IPS-NIHi7 (cell line): Measurements from ENCODE around the gene MSL2.
A peak's percentile ranks its signal among the peaks of the same experiment; 100 is the strongest.
"Not testable (repeated sequence)": the region's sequence is repeated elsewhere in the genome, so short reads cannot be mapped to it uniquely, and the experiment has no call there.

ENCODE experiments used
- DNase-seq: peaks from one replicate; pipeline ENCODE4 v3.0.0; 2012; ENCODE audit warnings: mixed read lengths; ENCODE audit errors: extremely low spot score

MSL2 gene, protein sequence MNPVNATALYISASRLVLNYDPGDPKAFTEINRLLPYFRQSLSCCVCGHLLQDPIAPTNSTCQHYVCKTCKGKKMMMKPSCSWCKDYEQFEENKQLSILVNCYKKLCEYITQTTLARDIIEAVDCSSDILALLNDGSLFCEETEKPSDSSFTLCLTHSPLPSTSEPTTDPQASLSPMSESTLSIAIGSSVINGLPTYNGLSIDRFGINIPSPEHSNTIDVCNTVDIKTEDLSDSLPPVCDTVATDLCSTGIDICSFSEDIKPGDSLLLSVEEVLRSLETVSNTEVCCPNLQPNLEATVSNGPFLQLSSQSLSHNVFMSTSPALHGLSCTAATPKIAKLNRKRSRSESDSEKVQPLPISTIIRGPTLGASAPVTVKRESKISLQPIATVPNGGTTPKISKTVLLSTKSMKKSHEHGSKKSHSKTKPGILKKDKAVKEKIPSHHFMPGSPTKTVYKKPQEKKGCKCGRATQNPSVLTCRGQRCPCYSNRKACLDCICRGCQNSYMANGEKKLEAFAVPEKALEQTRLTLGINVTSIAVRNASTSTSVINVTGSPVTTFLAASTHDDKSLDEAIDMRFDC

DNA sequence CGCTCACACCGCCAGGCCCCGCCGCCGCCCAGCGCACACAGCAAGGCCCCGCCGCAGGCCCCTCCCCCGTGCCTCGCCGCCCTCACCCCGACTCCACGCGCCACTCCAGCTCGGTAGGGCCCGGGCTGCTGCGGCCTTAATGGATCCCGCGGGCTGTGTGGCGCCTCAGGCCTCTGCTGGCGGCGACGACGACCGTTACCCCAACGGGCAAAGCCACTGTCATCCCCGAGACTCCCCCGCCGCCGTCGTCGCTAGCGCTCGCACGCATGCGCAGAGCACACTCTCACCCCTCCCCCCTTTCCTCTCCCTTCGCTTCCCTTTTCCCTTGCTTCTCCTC lies at the start of gene MSL2:
MSL2 (minus strand) TSS at position 272 of the 337 bp plus-strand sequence. CDS start 1,222 bp downstream, outside the sequence.
- DNase-seq = no peak

DNA sequence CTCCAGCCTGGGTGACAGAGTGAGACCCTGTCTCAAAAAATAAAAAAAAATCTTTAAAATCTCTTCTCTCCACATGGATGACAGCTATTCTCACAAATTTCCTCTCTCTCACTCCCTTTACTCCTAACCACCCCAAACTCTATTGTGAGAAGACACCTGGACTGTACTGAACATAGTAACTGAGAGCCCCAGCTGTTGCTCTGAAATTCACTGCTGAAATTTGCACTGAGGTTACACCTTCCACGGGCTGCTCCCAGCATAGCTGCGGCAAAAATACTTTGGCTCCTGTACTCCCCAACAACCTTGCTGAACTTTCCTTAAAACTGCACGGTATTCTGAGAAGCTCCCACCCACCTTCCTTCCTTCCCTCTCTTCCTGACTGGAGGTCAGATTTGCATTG lies 49.6 kb upstream of the MSL2 start:
- DNase-seq = no peak

DNA sequence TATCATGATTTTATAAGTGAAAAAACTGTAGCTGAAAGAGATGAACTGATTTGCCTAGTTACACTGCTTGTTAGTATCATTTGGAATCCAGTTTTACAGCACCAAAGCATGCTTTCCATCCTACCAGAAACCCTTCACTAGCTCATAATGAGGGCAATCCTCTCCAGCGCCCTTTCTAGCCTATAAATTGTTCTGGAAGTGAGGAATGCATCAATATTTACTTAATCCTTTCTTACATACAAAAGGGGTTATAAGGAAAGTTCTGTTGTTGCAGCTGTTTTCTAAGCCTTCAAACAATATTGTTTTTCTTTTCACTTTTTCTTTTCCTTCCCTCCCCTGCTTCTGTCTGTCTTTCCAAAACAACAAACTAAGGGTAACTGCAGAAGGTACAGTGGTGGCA lies 43.0 kb upstream of the MSL2 start:
- DNase-seq = no peak

DNA sequence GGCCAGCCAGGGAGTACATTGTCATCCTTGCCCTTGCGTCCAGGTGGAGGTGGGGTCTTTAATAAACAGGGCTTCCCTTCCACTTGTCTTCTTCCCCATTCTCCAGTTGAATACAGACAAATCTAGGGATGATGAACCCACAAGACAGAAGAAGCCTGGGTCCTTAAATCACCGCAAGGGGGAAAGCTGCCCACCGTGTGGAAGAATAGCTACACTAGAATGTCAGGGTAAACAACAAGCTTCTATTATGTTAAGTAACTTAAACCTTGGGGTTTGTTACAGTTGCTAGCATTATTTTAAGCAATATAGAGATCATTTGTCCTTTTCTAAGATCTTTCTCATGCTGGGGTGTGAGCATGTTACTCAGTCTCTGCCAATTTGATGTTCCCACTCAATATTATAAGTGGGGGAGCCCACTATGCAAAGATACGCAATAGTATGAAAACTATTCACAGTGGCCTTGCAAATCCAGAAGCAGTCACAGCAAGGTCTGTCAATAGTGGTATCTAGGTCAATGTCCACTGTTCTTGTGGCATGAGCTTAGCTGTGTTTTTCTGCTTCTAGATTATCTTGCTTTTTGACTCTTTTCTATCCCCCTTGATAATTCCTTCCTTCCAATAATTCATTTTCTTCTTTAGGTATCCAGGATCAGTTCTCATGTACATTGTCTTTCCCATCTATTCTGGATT lies 42.0 kb upstream of the MSL2 start:
- DNase-seq = no peak

DNA sequence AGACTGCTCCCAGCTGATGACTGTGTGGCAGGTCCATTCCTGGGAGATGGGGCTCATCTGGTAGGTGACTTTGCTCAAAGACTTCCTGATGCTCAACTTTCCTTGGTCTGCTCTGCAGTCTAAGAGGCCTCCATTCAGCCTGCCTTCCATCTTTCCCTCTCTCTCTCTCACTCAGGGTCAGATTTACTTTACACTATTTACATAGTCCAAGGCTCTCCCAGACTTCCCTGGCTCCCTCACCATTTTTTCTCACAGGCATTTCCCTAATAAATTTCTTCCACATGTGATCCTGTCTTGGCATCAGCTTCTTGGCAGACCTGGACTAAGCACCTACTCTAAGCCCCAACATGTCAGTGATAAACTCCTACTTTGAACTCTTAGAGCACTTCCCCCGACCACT lies 41.0 kb upstream of the MSL2 start:
- no peak for DNase-seq

DNA sequence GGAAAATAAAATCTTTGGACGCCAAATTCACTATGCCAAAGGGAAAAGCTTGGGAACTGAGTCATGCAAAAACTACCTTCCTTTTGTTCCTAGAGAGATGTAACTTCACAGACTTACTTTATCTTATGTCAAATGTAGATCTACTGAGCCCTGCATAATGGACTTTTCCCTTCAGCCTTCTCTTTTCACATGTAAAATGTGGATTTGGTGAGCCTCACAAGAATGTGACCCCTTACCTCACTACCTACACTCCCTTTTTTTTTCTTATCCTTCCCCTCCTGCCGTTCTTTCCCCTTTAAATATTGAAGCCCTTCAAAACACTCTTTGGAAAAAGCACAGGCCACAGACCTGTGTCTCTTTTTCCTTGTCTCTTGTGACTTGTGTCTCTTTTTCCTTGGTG lies 40.0 kb upstream of the MSL2 start:
- DNase-seq = no peak

DNA sequence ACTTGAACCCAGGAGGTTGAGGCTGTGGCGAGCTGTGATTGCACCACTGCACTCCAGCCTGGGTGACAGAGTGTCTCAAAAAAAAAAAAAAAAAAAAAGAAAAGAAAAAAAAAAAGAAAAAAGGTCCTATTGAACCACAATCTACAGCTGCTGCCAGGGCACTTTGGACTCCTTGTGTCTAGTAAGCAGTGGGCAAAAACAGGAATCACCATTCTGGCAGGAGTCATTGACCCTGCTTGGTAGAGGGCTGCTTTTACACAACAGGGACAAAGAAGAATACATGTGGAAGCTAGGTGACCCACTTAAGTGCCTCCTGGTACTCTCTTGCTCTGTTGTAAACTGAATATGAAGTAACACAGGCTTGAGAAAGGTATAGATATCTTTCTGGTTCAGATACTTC lies 39.4 kb upstream of the MSL2 start:
- no peak for DNase-seq

DNA sequence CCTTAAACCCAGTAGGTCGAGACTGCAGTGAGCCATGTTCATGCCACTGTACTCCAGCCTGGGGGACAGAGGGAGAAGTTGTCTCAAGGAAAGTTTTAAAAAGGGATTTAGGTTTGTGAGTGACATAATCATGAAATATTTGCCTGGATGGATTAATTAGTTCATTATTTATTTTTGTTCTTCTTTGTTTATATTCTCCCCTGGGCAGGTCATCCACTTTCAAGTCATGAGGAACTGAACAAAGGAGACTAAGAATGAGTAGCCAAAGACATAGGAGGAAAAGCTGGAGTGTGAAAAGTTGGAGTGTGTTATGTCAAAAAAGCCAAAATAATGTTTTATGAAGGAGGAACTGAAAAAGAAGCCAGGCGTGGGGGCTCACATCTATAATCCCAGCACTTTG lies 36.3 kb upstream of the MSL2 start:
- DNase-seq = no peak

DNA sequence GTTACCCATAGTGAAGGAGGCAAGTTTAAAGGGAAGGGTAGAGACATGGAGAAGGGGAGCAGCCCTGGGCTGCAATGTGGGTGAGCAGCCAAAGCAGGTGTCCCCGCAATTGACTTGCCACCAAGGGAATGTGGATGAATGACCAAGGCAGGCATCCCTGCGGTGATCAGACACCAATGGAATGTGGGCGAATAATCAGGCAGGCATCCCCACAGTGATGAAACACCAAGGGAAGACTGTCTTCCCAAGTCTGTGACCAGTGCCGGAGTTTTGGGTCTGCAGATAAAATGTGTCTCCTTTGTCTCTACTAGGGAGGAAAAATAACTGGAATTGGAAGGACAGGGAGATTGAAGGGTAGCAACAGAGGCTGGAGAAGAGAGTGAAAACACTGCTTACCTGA lies 26.6 kb upstream of the MSL2 start:
- DNase-seq = not testable (repeated sequence)

DNA sequence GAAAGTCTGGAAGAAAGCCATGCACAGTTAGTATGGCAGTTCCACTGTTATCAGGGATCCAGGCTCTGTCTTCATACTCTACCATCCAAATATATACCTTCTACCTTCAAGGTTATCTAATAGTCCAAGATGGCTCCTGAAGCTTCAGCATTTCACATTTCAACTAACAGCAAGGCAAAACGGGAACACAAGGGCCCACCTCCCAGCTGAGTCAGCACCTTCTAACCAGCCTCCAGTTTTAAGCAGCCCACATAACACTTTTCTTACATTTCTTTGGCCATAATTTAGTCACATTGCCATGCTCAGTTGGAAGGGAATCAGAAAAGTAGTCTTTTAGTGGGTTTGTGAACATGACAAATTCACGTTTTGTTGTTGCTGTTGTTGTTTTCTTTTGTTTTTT lies 15.4 kb upstream of the MSL2 start:
- DNase-seq = no peak

DNA sequence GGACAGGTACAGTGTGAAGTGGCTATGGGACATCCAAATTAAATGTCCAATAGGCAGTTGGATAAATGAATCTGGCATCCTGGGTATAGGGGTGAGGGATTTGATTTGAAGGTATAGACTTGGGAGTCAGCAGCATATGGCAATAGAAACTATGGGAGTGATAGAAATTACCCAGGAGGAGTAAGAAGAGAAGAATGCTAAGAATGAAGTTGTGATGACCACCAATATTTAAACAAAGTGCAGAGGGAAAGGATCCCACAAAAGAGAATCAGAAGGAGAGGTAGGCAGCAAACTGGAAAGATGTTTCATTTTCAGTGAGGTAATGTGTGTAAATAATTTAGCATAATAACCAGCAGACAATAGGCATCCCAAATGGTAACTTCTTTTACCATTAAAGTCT lies 13.8 kb upstream of the MSL2 start:
- no peak for DNase-seq

DNA sequence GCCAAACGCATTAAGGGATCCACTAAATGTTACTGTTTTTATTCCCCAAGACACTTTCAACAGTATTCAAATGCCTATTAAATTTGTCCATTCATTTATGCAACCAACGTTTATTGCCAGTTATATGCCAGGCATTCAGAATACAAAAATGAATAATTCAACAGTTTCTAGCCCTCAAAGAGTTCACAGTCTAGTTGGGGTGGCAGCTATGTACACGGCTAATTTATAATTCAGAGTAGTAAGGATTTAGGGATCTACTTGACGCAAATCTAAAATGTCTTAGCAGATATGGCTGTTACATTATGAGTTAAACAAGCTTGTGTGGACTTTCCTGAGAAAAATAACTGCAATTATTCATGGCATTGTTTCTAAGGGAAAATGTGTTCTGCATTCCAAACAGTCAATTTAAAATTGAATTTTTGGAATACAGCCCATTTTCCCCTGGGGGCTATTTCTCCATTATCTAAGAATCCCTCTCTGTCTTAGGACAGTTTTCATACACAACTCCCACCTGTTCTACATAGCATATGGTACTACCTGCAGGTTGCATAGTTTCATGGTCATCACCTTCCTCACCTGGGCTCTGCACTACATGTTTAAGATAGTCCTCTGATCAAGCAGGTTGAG lies 11.5 kb upstream of the MSL2 start:
- DNase-seq = no peak

DNA sequence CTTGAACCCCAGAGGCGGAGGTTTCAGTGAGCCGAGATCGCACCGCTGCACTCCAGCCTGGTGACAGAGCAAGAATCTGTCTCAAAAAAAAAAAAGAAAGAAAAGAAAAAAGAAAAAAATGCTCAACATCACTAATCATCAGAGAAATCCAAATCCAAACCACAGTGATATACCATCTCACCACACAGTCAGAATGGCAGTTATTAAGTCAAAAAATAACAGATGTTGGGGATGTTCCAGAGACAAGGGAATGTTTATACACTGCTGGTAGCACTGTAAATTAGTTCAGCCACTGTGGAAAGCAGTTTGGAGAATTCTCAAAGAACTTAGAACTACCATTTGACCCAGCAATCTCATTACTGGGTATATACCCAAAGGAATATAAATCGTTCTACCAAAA lies 3.1 kb upstream of the MSL2 start:
- not testable (repeated sequence) for DNase-seq

DNA sequence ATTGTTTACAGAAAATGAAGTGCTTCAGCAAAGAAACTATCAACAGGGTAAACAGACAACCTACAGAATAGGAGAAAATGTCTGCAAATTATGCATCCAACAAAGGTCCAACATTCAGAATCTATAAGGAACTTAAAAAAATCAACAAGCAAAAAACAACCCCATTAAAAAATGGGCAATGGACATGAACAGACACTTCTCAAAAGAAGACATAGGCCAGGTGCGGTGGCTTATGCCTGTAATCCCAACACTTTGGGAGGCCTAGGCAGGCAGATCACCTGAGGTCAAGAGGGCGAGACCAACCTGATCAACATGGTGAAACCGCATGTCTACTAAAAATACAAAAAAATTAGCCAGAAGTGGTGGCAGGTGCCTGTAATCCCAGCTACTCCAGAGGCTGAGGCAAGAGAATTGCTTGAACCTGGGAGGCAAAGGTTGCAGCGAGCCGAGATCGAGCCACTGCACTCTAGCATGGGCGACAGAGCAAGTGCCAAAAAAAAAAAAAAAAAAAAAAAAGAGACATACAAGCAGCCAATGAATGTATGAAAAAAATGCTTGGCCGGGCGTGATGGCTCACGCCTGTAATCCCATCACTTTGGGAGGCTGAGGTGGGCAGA lies 2.4 kb upstream of the MSL2 start:
- not testable (repeated sequence) for DNase-seq

DNA sequence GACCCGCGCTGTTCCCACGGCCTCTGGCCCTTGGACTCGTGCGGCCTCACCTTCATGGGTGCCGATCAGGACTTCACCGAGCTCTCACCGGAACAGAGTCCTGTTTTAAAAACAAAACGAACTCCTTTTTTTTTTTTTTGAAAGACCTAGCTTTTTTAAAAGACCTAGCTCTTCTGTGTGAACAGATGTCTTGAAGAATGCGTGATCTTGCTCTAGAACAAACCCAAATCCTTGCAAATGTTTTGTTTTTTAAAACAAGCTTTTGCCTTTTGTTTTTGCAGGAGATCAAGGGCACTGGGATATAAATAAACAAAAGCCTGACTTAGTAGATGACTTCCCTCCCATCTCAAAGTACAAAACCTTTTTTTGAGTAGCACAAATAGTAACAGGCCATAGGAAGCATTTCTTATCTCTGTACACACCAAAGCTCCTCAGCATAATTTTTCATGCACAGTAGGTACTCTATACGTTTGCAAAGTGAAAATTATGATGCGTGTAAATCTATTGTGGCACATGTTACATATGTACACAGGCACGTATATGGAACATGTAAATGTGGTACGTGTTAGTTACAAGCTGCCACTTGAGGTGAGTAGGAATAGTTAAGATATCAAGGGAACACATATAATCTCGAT lies 1.1 kb upstream of the MSL2 start:
- no peak for DNase-seq

DNA sequence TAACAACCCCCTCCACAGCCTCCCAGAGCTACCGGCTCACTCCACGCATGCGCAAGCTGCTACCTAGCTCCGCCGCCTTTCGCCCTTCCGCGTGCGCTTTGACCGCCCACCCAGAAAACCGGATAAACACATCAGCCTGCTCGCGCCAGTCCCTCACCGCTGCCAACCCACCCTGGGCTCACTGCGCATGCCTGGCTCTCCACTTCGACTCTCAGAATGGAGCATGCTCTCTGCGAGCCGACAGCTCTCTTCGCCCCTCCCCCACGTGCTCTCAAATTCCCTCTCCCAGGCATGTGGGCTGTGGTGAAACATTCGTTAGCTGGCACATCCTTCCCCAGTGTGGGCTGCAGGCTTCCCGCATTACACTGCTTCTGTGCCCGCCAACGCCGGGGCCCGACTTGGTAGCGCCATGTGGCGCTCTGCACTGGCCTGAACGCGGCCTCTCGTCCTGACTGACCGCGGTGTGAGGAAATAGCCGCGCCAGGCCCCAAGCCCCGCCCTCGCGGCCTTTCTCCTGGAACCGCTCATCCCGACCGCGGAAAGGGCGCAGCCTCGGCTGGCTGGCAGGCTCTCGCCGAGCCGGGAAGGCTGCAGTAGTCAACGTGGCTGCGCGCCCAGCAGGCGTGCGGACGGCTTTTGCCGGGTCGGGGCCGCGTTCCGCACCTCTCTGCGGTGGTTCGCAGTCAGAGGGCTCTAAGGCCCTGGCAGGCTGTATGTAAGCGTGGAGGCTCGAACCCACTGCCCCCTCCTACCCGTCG lies 445 bp upstream of the MSL2 start:
- DNase-seq = peak; percentile 95

DNA sequence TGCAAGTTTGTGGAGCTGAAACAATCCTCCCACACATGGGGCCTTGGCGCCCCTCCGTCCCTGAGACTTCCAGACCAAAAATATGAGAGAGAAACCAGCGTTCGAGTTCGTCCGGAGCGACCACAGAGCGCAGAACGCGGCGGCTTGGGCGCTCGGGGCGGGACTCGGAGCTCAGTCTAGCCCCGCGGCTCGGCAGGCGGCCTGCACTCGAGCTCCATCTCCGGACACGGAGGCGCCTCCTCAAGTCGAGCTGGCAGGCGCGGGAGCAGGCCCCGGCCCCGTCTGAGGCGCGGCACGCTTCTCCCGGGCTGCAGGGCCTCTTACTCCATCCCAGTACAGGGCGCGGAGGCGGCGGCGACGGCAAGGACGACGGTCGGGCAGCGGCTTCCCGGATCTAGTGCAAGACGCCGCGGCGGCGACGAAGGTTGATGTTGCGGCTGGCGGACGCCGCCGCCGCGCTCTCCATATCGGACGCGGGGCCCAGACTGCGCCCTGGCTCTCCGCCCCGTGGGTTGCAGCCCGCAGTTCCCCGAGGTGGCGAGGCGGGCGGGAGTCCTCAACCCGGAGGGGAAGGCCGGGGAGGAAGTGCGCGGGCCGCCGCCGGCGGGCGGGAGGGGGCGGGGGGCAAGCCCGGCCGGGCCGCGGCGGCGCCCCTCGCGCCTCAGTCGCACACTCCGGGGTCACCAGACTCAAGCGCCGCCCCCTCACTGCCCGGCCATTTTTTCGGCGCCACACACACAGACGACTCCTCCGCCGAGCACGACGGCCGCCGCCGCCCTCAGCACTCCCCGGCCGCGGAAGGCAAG lies 674 bp downstream of the MSL2 start:
- DNase-seq = peak; percentile 75

DNA sequence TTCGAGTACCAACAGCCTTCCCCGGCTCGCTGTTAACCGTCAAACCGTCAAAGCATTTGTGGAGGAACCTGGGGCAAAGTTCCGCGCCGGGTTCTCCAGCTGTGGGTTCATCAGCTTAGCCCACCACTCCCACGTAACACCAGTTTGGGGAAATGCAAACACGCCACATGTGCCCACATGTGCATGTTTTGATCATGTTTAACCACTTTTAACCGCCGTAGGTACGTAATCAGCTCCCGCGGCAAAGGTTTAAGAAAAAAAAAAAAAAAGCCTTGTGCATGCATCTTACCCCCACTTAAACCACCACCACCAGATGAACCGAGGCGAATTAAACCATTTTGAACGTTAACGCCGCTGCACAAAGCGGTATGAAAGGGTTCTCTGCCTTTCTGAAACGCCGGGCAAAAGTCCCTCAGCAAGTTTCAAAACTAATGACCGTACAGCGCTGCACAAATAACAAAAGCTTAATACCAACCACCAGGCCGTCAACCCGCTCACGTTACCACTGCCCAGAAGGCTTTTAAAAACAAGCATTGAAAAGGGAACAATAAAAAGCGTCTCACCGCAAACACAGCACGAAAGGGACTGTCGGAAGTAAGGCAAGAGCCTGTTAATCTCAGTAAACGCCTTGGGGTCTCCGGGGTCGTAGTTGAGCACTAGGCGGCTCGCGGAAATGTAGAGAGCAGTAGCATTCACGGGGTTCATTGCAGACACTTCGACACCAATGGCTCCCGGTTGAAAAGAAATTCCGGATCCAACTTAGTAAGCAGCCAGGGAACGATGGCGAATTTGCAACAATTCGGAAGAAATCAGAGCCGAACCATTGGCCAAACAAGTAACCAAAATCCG lies 1.5 kb downstream of the MSL2 start:
- no peak for DNase-seq
